Urothelium cell line (cell line): ENCODE results near the gene MRPL17.
A peak's percentile ranks its signal among the peaks of the same experiment; 100 is the strongest.
"Not testable (repeated sequence)": the region's sequence is repeated elsewhere in the genome, so short reads cannot be mapped to it uniquely, and the experiment has no call there.

ENCODE experiments used
- DNase-seq: peaks from one replicate; pipeline ENCODE4 v3.0.0; 2011; ENCODE audit warnings: low spot score, mixed read lengths
- FAIRE-seq: peaks from 2 replicates; lab custom pipeline; 2011; peaks lifted over from hg19 to GRCh38; lab: Jason Lieb, UNC

MRPL17 gene

GRCh38 chr11:6682936-6683861 is at the start of gene MRPL17:
Gene MRPL17, minus strand, starts transcription at chr11:6683340. Its CDS starts 44 bp downstream, at chr11:6683296.
- DNase-seq (peak; percentile 98), FAIRE-seq (no peak)

- FAIRE-seq (no peak), DNase-seq (no peak)
These were observed 45.0 kb upstream of the MRPL17 start for GRCh38 chr11:6727971-6728760.

DNA sequence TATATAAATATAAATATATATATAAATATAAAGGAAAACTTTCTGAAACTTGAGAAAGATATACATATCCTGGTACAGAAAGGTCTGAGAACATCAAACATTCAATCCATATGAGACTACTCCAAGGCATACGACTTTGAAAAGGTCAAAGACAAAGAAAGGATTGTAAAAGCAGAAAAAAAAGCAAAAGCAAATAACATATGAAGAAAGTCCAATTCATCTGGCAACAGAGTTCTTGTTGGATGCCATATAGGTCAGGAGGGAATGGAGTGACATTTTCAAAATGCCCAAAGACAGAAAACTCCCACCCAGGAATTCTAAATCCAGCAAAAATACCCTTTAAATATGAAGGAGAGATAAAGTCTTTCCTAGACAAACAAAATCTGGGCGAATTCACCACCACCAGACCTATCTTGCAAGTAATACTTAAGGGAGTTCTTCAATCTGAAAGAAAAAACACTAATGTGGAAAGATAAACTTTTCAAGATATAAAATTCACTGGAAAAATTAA is 42.3 kb upstream of the MRPL17 start:
- no peak for FAIRE-seq

GRCh38 chr11:6724013-6724412 is 40.9 kb upstream of the MRPL17 start:
- no peak for DNase-seq
- FAIRE-seq = no peak

More for the DNA sequence above, 42.3 kb upstream of the MRPL17 start:
- no peak for DNase-seq

DNA sequence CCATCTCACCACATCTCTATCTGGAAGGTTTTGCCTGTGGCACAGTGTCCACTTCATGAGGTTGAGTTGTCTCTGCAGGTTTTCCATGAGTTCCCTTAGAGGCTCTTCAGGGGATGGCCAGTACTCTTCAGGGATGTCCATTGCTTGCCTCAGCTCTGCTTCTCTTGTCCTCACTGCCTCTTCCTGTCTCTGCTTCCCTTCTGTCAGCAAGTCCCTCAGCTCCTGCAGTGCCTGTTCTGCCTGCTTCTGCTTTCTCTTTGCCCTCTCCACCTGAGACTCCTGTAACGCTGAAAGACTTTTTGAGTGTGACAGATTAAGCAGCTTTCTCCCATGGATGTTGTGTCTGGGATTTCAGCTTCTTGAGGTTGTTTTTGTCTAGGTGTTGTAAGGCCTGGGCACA is 38.2 kb upstream of the MRPL17 start:
- FAIRE-seq (no peak), DNase-seq (no peak)

GRCh38 chr11:6719576-6719975 is 36.4 kb upstream of the MRPL17 start:
- FAIRE-seq (no peak), DNase-seq (no peak)

DNA sequence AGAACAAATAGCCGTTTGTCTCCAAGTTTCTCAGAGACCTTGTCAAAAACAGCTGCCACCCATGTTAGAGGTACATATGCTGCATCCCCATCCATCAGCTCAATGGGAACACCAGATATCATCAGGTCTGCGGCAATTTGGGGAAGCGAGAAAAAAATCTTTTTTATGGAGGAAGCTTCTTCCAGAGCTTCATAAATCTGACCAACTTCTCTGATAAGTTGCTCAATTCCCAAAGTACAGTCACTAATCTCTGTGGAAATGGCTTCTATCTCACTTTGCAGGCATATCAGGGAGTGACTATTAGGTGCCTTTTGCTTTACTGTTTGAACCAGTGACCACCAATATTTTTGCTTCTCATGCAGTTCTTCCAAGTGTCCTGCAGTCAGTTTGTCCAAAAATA is 34.3 kb upstream of the MRPL17 start:
- FAIRE-seq = no peak

GRCh38 chr11:6711552-6711951 is 28.4 kb upstream of the MRPL17 start:
- FAIRE-seq = not testable (repeated sequence)
- peak; percentile 15 for DNase-seq

More for the DNA sequence above, 34.3 kb upstream of the MRPL17 start:
- no peak for DNase-seq

GRCh38 chr11:6708876-6709275 is 25.7 kb upstream of the MRPL17 start:
- FAIRE-seq (no peak), DNase-seq (no peak)

DNA sequence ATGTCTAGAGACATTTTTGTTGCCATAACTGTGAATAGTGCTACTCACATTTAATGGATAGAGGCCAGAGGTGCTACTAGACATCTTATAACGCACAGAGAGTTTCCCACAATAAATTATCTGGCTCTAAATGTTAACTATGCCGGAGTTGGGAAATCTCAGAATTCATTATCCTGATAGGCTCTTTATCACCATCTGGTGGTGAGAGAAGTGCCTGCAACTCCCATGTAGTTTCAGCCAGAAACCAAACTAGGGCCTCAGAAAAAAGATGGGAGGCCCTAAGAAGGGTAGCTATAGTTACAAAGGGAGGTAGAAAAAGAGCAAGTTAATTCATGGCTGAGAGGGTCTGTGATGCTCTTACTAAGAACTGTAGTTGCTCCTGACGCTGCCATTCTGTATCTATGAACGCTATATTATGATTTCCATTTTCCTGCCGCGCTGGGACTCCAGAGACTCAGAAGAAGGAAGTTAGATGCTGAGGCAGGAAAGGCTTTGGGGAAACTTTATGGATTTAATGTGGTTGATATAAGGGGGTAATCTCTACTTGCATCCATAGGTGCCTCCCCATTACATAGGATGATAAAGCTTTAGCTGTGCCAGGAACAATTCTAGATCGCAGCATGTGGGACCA is 22.9 kb upstream of the MRPL17 start:
- peak; percentile 55 for DNase-seq
- FAIRE-seq = no peak

DNA sequence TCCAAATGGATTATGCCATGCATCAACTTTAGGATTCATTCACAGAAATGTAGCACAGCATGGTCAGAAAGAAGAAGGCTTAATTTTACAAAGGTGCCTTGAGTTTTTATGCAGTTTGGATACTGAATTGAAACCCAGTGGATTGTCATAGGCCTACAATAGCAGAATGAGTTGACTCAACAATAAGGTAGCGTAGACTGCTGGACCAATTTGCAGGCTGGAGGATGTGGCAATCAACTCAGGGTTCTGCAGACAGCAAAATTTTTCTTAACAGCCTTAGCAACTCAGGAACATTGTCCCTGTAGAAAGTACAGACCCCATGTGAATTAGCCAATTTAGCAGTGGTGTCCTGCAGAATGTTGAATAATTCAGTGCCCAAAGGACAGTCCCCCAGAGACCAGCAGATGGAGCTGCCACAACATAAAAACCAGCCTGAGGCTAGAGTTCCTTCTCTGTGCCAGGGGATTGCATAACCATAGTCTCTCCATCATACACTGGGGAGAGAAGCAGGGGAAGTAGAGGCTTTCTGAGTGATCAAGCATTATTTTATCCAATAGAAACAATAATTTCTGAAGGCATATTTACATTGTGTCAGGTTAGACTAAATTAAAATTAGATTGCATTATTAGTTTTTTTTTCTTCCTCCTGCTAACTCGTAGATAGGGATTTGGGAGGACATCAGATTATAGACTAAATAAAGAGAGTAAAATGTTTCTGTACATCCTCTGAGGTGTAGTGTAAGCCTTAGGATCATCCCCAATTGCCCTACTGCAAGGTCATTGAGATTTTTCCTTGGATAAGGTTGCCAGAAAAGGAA is 20.3 kb upstream of the MRPL17 start:
- DNase-seq (peak; percentile 73), FAIRE-seq (peak; percentile 55)

GRCh38 chr11:6701955-6702354 is 18.8 kb upstream of the MRPL17 start:
- not testable (repeated sequence) for DNase-seq, FAIRE-seq

DNA sequence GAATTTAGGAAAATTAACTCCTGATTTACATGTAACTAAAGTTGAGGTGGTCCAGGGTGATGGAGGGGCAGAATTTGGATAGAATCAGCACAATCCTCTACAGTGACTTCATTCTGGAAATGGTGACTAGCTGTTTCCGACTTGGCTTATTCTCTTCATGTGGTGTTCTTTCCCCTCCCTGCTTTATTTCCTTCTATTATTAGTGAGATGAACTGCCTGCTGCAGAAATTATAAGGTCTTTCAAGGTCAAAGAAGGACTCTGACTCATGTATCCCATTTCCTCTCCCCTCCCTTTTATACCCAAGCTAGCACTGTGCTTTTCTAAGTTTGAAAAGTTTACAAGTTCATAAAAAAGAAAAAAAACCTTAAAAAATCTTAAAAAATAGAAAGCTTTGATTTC is 12.2 kb upstream of the MRPL17 start:
- FAIRE-seq (no peak), DNase-seq (peak; percentile 37)

GRCh38 chr11:6694229-6694535 is 11.0 kb upstream of the MRPL17 start:
- no peak for DNase-seq
- no peak for FAIRE-seq

- FAIRE-seq (no peak), DNase-seq (no peak)
These were observed 10.4 kb upstream of the MRPL17 start for GRCh38 chr11:6693342-6694228.

GRCh38 chr11:6692128-6692527 is 9.0 kb upstream of the MRPL17 start:
- FAIRE-seq = no peak

DNA sequence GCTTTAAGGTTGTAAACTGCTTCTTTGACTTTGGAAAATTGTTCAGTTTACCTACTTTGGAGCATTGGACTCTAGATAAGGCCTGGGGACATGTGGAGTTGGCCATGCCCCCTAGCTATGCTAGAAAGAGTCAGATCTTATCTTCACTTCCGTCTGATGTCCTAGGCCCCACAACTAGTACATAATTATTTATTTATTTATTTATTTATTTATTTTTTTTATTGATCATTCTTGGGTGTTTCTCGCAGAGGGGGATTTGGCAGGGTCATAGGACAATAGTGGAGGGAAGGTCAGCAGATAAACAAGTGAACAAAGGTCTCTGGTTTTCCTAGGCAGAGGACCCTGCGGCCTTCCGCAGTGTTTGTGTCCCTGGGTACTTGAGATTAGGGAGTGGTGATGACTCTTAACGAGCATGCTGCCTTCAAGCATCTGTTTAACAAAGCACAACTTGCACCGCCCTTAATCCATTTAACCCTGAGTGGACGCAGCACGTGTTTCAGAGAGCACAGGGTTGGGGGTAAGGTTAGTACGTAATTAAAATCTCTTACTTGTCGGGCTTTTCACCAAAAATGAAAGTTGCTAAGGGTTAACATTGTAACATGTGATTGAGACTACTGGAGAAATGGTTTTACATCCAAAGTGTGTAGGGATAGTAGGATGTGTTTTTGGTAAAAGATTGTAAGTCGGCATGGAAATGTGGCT is 7.4 kb upstream of the MRPL17 start:
- not testable (repeated sequence) for DNase-seq, FAIRE-seq

More at GRCh38 chr11:6692128-6692527, 9.0 kb upstream of the MRPL17 start:
- no peak for DNase-seq

GRCh38 chr11:6687876-6688275 is 4.7 kb upstream of the MRPL17 start:
- DNase-seq (no peak), FAIRE-seq (no peak)

DNA sequence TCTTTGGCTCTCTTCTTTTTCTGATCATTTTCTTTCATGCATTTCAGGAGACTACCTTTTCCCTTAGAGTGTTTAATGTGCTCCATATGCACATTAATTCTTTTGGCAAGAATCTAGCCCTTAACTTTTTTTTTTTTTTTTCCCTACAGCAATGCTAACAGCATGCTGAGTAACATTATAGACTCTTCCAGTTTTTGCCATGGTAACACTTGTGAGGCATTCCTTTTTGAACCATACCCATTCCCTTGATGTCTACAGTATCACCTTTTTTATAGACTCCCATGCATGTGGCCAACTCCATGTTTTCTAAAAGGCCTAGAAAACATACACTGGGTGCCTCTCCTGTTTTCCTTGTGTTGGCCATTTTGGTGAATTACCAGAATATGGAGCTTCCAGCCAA is 2.9 kb upstream of the MRPL17 start:
- FAIRE-seq (no peak), DNase-seq (no peak)
